NCI-H345 (cell line): Measurements from ENCODE around the gene MTARC2.

Experiments used
- DNase-seq: peaks from one replicate; lab custom pipeline; 2025; lab: John Stamatoyannopoulos, UW

The MTARC2 gene

DNA sequence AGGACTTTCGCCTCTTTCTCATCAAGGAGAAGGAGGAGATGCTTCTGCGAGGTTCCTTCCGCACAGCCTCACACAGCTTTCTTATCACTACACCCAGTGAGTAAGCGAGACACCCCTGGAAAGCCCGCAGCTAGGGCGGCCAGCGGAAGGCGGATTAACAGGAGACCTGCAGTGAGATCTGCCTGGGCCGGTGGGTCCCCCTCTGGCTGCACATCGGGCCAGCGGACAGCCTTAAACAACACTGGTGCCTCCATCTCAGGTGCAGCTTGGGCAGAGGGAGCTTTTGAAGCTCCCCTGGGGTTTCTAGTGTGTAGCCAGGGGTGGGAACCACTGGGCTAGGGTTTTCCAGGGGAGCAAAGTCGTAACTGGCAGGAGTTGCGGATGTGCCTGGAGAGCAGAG is 21.1 kb downstream of the MTARC2 start:
- no peak for DNase-seq

DNA sequence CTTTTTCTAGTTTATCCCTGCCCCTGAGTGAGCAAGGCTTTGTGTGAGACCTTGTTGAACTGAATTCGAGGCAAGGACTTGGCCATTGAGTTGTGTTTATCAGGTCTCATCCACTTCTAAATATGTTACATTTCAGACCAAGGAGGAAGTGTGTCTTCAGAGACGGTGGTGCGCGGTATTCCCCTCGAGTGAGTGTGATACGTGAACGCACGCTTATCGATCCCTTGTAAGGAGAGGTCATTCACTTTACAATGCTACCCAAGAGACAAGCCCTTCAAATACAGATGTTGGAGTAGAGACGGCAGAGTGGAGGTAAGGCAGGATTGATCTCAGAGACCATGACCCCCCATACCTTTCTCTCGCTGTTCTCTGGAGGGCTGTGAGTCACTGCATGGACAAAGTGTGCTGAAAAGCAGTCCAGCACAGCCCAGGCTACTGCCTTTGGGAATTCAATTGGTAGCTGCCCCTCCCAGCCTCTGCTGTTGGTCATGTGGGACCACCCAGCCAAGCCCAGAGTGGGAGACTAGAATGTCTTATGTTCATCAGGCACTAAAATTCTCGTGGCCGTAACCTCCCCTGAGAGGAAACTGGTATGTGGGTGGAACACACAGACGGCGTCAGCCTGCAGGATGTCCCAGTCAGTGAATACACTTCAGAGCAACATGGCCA is 22.3 kb downstream of the MTARC2 start:
- no peak for DNase-seq

DNA sequence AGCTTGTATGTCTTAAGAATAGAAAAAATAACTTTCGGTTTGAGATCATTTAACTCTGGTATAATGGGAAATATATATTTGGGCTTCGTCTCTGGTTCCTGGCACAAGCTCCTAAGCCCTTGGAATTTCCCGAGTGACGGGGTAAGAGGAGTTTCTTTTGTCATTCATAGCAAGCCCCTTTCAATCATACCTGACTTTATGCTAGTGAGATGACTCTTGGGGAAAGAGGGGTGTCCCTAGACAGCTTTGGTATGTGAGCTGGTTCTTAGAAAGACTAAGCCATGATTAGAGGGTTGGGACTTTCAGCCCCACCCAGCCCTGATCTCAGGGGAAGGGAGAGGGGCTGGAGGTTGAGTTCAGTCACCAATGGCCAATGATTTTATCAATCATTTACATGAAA is 24.7 kb downstream of the MTARC2 start:
- no peak for DNase-seq

DNA sequence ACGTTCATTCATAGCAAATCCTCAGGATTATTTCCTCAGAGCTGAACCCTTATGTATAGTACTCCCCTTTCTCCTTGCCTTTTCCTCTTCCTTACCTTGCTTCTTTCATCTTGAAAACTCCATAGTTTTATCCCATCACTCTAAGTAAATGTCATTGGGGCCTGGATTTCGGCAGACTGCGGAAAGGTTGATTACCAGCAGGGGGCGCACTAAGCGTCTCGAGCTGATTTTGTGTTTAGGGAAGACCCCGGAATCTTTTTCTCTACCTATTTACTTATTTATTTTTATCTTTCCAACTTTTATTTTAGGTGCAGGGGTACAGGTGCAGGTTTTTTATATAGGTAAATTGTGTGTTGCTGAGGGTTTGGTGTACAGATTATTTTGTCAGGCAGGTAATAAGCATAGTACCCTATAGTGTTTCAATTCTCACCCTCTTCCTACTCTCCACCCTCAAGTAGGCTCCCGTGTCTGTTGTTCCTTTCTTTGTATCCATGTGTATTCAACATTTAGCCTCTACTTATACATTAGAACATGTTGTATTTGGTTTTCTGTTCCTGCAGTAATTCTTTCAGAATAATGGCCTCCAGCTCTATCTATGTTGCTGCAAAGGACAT is 27.2 kb downstream of the MTARC2 start:
- no peak for DNase-seq

DNA sequence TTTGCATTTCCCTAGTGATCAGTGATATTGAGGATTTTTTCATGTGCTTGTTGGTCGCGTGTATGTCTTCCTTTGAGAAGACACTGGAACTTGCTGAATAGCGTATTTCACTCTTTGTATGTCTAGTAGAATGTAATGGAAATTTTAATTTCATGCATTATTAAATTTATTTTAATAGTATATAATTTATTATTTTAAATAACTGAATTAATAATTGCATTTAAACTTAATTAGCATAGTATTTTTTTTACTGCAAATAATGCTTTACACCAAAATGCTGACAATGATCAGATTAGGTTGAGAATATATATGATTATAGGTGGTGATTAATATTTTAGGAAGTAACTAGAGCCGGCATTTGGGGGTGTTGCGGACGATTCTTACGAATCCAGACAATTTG is 28.1 kb downstream of the MTARC2 start:
- no peak for DNase-seq

DNA sequence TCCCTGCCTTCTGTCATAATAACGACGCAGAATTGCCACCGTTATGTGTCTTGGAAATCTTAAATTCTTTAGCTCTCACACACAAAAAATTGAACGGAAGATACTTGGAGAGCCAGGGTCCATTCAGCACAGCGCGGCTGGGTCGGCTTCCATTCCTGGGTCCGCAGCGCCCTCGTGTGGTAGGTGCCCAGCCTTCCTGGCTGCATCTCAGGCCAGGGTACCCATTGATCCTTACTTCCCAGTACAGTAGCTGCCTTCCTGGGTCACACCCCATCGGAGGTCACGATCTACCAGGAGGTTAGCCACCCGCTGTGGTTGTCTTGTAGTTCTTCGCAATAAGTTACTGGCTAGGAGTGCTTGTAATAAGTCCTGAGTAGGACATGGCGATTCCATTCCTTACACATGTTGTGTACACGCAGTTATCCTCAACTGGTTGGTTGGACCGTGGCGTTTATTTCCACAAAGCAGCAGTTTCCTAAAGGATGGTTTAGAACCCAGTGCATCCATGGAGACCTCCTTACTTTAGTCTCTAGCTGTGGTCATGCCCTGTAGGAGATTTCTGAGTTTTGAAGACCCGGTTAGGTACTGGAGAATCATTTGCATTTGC is 28.7 kb downstream of the MTARC2 start:
- DNase-seq, result peak; percentile 83

DNA sequence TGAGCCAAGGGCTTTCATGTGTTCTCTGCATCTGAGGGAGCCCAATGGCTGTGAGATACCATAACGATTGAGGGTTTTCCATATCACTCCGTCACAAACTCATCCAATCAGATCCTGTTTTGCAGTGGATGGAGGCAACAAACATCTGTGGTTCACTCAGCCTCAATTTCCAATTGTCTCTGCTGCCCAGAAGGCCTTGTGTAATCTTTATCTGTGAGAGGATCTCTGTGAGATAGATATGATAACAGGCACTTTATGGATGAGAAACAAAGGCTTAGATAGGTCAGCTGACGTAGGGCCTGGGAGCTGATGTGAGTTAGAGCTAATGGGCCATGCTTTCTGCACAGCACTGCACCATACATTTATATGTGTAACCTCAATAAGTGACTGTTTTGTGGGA is 35.3 kb downstream of the MTARC2 start:
- DNase-seq, result no peak

DNA sequence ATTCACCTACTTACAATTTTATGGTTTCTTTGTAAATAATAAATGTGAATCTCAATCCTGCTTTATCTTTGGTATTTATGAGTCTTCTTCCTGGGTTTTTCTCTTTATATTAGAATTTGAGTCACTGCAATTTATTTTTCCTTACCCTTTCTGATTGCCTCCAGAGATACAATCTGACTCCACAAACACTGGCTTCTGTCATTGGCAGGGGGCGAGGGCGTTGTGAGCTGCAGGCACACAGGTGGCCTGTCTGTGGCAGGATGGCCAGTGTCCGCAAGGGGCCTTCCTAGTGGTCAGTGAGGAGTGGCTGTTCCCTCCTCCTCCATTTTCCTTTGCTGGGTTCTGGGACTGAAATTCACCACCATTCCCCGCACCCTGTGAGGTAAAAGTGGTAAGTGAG is 36.6 kb downstream of the MTARC2 start:
- DNase-seq, result no peak

DNA sequence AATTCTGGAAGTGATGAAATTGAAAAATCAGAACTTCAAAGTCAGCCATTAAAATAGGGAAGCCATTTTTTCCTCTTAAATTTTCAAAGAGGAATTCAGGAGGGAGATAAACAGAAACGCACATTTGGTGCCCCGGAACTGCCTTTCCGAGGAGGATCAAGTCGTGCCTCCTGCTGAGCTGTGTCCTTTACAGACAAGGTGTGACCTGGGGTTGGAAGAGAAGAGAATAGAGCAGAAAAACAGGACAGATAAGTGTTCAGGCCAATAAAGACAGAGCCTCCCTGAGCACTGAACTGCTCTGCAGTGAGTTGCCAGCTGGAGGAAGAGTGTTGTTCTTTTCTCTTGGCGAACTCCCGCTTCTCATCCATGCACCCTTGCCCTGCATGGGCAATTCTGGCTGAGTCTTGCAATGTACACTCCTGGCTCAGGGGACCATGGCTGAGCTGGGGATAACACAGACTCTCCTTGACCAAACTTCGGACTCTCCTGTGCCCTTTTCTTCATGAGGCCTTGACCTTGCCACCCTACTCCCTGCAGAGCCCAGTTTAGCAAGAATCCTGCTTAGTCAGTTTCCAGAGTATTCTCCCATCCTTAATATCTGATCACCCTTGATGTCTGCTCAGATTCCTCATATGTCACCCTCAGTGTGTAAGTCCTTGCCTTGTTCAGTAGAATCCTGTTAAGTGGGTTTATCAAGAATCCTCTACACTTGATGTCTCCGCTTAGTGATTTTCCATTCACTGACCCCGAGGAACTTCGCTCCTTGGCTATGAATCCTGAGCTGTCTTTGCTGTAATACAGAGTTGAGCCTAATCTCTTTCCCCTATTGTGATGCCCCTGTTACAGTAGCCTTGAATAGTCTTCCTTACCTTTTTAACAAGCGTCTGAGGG is 37.3 kb downstream of the MTARC2 start:
- DNase-seq, result no peak

DNA sequence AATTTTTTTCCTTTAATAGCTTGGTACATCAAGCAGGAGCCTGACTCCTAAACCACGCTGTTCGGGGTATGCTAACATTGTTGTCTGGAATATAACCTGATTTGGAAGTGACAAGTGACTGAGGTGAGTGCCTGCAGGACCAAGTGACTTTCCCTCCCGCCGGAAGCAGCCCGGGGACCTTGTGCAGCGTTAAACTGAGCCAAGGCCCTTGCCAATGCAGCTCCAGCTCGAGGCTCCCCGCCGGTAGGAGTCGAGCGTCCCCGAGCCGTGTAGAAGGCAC is 37.9 kb downstream of the MTARC2 start:
- DNase-seq, result no peak

DNA sequence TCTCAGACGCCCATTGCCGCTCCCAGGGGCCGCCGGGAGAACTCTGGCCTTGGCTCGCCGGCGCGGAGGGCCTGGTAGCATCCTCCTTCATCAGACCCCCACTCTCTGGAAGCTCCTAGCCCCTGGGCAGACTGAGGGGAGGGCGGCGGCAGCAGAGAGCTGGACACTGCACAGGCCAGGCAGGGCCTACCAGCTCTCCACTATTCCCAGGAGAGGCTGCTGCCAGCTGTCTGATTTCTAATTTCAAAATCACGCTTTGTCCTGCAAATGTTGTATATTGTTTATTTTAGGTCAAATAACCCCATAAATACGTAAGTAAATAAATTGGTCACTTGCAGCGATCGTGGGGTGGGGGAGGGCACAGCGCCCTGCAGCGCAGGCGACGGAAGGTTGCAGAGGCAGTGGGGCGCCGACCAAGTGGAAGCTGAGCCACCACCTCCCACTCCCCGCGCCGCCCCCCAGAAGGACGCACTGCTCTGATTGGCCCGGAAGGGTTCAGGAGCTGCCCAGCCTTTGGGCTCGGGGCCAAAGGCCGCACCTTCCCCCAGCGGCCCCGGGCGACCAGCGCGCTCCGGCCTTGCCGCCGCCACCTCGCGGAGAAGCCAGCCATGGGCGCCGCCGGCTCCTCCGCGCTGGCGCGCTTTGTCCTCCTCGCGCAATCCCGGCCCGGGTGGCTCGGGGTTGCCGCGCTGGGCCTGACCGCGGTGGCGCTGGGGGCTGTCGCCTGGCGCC is 38.4 kb downstream of the MTARC2 start, which contains the start of gene MTARC1:
TSS of gene MTARC1 (plus strand) at position 577 of the 732 bp plus-strand sequence. CDS start at position 609, 32 bp downstream.
- peak; percentile 66 for DNase-seq

DNA sequence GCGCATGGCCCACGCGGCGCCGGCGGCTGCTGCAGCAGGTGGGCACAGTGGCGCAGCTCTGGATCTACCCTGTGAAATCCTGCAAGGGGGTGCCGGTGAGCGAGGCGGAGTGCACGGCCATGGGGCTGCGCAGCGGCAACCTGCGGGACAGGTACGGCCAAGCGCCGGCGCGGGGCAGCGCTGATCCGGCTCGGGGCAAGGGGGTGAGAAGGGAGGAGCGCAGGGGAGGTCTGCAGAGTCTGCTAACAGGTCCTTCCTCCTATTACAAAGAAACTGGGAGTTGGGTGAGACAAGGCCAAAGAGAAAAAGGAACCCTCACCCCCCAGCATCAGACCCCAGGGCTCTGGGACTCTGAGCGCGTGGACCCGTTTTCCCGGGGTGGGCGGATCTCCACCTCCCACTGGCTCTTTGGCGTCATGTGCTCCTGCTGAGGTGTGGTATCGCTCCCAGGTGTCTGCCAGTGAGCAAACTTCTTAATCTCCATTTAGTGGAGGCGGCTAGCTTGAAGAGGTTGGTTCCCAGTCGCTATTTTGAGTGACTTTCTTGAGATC is 39.0 kb downstream of the MTARC2 start:
- DNase-seq, result peak; percentile 70

DNA sequence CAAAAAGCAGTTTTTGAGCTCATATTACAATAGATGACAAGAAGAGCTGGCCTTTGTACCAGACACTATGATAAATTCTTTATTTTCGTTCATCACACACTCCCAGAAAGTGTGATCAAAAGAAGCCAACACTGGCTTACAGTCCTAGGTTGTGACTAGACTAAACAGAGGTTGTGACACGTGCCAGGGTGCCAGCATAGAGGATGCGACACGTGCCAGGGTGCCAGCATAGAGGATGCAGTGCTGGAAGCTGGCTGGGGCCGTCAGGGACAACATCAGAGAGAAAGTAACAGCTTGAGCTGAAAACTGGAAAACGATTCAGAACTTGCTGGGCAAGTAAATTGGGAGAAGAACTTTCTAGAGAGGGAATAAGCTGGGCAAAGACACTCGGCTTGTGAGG is 40.8 kb downstream of the MTARC2 start:
- no peak for DNase-seq

DNA sequence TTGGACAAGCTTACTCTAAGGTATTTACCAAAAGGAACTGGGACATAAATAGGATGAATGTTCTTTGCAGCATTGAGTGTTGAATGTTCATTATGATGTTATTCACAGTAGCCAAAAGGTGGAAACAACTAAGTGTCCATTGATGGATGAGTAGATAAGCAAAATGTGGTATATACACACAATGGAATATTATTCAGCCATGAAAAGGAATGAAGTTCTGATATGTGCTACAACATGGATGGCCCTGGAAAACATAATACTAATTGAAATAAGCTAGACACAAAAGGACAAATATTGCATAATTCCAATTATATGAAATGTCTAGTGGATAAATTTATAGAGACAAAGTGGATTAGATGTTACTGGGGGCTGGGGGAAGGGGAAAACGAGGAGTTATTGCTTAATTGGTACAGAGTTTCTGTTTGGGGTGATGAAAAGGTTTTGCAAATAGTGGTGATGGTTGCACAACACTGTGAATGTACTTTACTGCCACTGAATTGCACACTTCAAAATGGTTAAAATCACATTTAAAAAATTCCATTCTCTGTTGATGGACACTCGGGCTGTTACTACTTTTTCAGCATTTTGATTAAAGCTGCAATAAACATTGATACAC is 41.5 kb downstream of the MTARC2 start:
- DNase-seq, result no peak

DNA sequence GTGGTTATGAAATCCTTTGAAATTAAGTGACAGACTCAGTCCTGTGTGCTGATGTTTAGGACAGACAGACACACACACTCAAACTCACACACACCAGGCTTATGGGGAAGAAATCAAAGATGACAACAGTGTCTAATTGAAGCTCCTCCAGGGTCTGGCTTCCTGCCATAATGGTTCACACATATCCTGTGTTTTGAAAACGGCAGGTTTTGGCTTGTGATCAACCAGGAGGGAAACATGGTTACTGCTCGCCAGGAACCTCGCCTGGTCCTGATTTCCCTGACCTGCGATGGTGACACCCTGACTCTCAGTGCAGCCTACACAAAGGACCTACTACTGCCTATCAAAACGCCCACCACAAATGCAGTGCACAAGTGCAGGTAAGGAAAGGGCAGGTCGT is 43.2 kb downstream of the MTARC2 start:
- peak; percentile 61 for DNase-seq

DNA sequence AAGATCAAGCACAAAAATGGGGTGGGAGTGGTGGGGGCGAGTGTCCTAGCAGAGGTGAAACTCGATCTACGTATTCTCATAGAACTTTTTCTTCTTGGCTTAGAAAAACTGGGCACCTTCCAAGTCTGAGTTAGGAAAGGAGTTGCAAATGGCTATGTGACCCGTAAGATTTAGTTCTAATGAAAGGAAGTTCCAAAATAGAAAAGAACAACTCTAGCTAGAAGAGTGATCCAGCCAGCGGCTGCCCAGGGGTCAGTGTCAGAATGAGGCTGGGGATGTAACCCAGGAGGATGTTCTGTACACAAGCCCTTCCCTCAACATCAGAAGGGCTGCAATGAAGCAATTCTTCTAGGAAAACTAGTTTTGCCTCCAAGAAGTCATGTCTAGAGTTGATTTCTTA is 43.8 kb downstream of the MTARC2 start:
- no peak for DNase-seq

DNA sequence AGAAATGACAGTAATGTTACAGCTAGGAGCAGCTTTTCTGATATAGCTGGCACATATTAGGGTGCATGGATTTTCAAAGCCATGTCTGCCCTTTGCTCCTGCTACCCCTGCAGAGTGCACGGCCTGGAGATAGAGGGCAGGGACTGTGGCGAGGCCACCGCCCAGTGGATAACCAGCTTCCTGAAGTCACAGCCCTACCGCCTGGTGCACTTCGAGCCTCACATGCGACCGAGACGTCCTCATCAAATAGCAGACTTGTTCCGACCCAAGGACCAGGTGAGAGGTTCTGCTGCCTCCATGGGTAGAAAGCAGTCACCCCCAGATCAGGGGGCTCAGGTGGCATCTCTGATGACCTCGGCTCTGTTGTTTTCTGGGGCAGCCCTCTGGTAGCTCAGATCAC is 48.4 kb downstream of the MTARC2 start:
- no peak for DNase-seq

DNA sequence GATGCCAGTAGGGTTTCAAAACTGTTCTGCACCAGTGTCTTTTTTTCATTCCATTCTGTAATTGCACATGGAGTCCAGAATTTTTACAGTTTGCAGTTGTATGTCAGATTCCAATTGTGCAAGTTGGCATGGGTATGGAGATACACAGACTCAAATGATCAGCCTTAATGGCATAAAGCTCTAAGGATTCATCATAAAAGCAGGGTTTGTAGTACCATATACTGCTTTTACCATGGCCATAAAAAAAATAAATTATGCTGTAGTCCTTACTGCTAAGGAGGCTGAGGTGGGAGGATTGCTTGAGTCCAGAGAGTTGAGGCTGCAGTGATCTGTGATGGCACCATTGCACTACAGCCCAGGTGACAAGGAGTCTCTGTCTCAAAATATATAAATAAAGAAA is 48.9 kb downstream of the MTARC2 start:
- DNase-seq, result no peak

DNA sequence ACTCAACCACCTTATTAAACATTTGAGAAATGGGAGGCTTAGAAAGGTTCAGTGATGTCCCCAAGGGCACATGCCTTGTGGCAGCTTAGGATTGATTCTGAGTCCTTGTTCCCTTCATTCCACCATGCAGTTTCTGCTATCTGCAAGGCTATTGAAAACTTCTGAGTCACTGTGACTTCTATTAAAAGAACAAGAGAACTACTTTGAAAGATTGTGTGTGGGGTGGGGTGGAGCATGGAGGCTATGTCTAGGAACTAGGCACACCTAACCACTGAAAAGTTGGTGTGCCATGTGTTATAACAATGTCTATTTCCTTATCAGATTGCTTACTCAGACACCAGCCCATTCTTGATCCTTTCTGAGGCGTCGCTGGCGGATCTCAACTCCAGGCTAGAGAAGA is 49.4 kb downstream of the MTARC2 start:
- DNase-seq, result no peak

DNA sequence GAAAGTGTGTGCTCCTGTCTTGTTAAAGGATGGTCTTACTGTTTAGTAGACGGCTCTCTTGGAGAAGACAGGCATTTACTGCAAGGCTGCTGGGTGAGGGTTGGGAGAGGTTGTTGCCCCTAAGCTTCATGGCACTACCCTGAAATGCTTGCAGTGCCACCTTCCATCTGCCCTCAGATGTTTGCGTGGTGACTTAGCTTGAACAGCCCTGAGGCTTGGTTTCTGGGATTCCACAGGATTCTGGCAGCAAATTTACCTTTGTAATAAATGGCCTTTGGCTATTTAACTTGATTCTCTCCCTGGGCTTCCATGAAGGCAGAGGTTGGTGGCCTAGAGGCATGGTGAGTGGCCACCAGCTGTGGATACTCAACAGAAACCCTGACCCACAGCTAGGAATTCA is 50.2 kb downstream of the MTARC2 start:
- no peak for DNase-seq

DNA sequence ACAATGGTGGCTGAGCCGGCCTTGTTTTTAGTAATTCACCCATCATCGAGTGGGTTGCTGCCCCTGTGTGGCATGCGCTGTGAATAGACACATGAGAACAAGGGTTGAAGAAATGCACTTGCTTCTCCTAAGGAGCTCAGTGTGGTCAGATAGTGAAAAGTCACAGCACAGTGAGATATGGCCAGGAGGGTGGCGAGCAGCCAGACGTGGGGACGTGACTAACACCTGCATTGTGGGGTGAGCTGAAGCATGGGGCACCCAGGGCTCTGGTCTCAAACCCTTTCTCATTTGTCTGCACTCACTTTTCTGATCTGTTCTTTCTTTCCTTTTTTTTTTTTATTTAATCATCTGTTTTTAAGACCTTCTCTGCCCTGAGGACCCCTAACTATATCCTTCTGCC is 52.1 kb downstream of the MTARC2 start:
- DNase-seq, result no peak
